ENCODE measurements around the gene TNIK.

GRCh38 chr3:171389491-171389890 is 70.7 kb downstream of the TNIK start:
- TF ChIP-seq, protein P1, sequence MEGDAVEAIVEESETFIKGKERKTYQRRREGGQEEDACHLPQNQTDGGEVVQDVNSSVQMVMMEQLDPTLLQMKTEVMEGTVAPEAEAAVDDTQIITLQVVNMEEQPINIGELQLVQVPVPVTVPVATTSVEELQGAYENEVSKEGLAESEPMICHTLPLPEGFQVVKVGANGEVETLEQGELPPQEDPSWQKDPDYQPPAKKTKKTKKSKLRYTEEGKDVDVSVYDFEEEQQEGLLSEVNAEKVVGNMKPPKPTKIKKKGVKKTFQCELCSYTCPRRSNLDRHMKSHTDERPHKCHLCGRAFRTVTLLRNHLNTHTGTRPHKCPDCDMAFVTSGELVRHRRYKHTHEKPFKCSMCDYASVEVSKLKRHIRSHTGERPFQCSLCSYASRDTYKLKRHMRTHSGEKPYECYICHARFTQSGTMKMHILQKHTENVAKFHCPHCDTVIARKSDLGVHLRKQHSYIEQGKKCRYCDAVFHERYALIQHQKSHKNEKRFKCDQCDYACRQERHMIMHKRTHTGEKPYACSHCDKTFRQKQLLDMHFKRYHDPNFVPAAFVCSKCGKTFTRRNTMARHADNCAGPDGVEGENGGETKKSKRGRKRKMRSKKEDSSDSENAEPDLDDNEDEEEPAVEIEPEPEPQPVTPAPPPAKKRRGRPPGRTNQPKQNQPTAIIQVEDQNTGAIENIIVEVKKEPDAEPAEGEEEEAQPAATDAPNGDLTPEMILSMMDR (conservative IDR thresholded peaks at IDR 0.05; ENCODE audit: low read depth, low read length), result no peak
- TF ChIP-seq EZH2phosphoT487 (IDR thresholded peaks at IDR 0.05; ENCODE audit: borderline replicate concordance, low read length) (no peak), EZH2 (IDR thresholded peaks at IDR 0.05; ENCODE audit: low read length, unreplicated experiment) (no peak)
